GM23338 (cell line): Measurements from ENCODE around the gene PCLO. TPM values are rescaled to one million over a fixed set of nuclear protein-coding genes. Genes with fewer than 3 reads are reported as not detected.

Source experiments
- ATAC-seq: fragments of 200-7000 bp; cut with Tn5 transposase; 3 replicates; pipeline ENCODE4 v1.9.1; 2020
- DNase-seq: peaks from one replicate; pipeline ENCODE4 v3.0.0-alpha.2; 2015; ENCODE audit warnings: low spot score
- H2AFZ ChIP-seq: fragments of 200-600 bp; sonication (generic); 2 replicates; pipeline ENCODE4 v1.8.0; 2016; ENCODE audit warnings: antibody characterized with exemption, mild to moderate bottlenecking, moderate library complexity
- H3F3A ChIP-seq: fragments of 200-600 bp; sonication (generic); replicated peaks from 2 replicates; pipeline ENCODE4 v1.8.0; 2017; ENCODE audit warnings: antibody characterized with exemption, mixed run types, low read depth
- H3K27ac ChIP-seq: fragments of 200-600 bp; sonication (generic); 2 replicates; pipeline ENCODE4 v1.6.1; 2016; ENCODE audit warnings: low read depth
- H3K27me3 ChIP-seq: fragments of 200-600 bp; sonication (generic); 2 replicates; pipeline ENCODE4 v1.8.0; 2016; ENCODE audit warnings: mild to moderate bottlenecking, mixed run types, moderate library complexity; ENCODE audit not compliant: insufficient read depth
- H3K36me3 ChIP-seq: fragments of 200-600 bp; sonication (generic); 2 replicates; pipeline ENCODE4 v1.8.0; 2016; ENCODE audit warnings: mild to moderate bottlenecking; ENCODE audit not compliant: insufficient read depth
- H3K4me1 ChIP-seq: fragments of 200-600 bp; sonication (generic); 2 replicates; pipeline ENCODE4 v1.8.0; 2016; ENCODE audit warnings: mild to moderate bottlenecking, moderate library complexity; ENCODE audit not compliant: insufficient read depth
- H3K4me2 ChIP-seq: fragments of 200-600 bp; sonication (generic); 2 replicates; pipeline ENCODE4 v1.7.1; 2017; ENCODE audit warnings: mixed run types
- H3K4me3 ChIP-seq: fragments of 200-600 bp; sonication (generic); 2 replicates; pipeline ENCODE4 v1.6.1; 2016; ENCODE audit warnings: mixed run types
- H3K79me2 ChIP-seq: fragments of 200-600 bp; sonication (generic); replicated peaks from 2 replicates; pipeline ENCODE4 v1.8.0; 2017; ENCODE audit warnings: mild to moderate bottlenecking; ENCODE audit not compliant: insufficient read depth
- H3K9me2 ChIP-seq: fragments of 200-600 bp; sonication (generic); 2 replicates; pipeline ENCODE4 v1.8.0; 2017; ENCODE audit not compliant: insufficient read depth
- H4K20me1 ChIP-seq: fragments of 200-600 bp; sonication (generic); replicated peaks from 2 replicates; pipeline ENCODE4 v1.8.0; 2017; ENCODE audit warnings: mild to moderate bottlenecking; ENCODE audit not compliant: insufficient read depth
- H3K27ac Mint-ChIP-seq: 2 replicates; pipeline ENCODE4 v1.8.0; 2020; ENCODE audit warnings: inconsistent platforms, mild to moderate bottlenecking, moderate library complexity, mixed read lengths
- H3K27me3 Mint-ChIP-seq: 3 replicates; pipeline ENCODE4 v1.8.0; 2022; ENCODE audit warnings: low read depth, mild to moderate bottlenecking, moderate library complexity, mixed read lengths, inconsistent platforms; ENCODE audit not compliant: insufficient read depth, poor library complexity
- H3K36me3 Mint-ChIP-seq: 3 replicates; pipeline ENCODE4 v1.8.0; 2021; ENCODE audit warnings: low read depth, mild to moderate bottlenecking, inconsistent platforms, moderate library complexity, mixed read lengths
- H3K4me1 Mint-ChIP-seq: 3 replicates; pipeline ENCODE4 v1.8.0; 2020; ENCODE audit warnings: mild to moderate bottlenecking, inconsistent platforms, mixed read lengths
- H3K4me3 Mint-ChIP-seq: 3 replicates; pipeline ENCODE4 v1.8.0; 2021; ENCODE audit warnings: moderate library complexity, mild to moderate bottlenecking, inconsistent platforms, mixed read lengths
- H3K9me3 Mint-ChIP-seq: 3 replicates; pipeline ENCODE4 v1.8.0; 2020; ENCODE audit warnings: moderate library complexity, mild to moderate bottlenecking, inconsistent platforms, mixed read lengths
- CREB1 ChIP-seq: fragments of 250-450 bp; sonication (Bioruptor Pico); IDR thresholded peaks from 2 replicates; pipeline ENCODE4 v1.5.0; 2020; ENCODE audit warnings: low read depth, mild to moderate bottlenecking, moderate library complexity
- CTCF ChIP-seq, 2 experiments: fragments of 200-600 bp in 1 of 2; sonication (generic) in 1 of 2; conservative IDR thresholded peaks; 2 replicates each; pipeline versions ENCODE4 v1.5.1 to v1.6.1; 2016 to 2017; ENCODE audit warnings: antibody characterized with exemption in 2 of 2, low read depth in 2 of 2, mild to moderate bottlenecking in 2 of 2, moderate library complexity in 1 of 2
- ETS1 ChIP-seq: IDR thresholded peaks from 2 replicates; pipeline ENCODE4 v1.6.1; 2016; ENCODE audit warnings: antibody characterized with exemption
- EZH2phosphoT487 ChIP-seq: fragments of 200-600 bp; sonication (generic); IDR thresholded peaks from one replicate; pipeline ENCODE4 v1.8.1; 2018; ENCODE audit warnings: antibody characterized with exemption; ENCODE audit not compliant: unreplicated experiment
- NANOG ChIP-seq: IDR thresholded peaks from 2 replicates; pipeline ENCODE4 v1.6.1; 2016; ENCODE audit warnings: antibody characterized with exemption, borderline replicate concordance
- POLR2AphosphoS5 ChIP-seq: IDR thresholded peaks from 2 replicates; pipeline ENCODE4 v1.6.1; 2016; ENCODE audit warnings: antibody characterized with exemption, low read depth
- REST ChIP-seq: IDR thresholded peaks from one replicate; pipeline ENCODE4 v1.6.1; 2018; ENCODE audit warnings: antibody characterized with exemption; ENCODE audit not compliant: unreplicated experiment
- STAT1 ChIP-seq: IDR thresholded peaks from one replicate; pipeline ENCODE4 v1.6.1; 2016; ENCODE audit warnings: antibody characterized with exemption; ENCODE audit not compliant: unreplicated experiment
- ZNF114 ChIP-seq: fragments of 250-450 bp; sonication (Bioruptor Pico); IDR thresholded peaks from 2 replicates; pipeline ENCODE4 v1.5.0; 2020; ENCODE audit warnings: mild to moderate bottlenecking, moderate library complexity
- ZNF331 ChIP-seq: fragments of 250-450 bp; sonication (Bioruptor Pico); IDR thresholded peaks from 2 replicates; pipeline ENCODE4 v1.5.0; 2020; ENCODE audit warnings: low read depth, mild to moderate bottlenecking, moderate library complexity
- polyA plus RNA-seq: library from polyadenylated mRNA; unstranded; fragments of >200 nt; fragmentation: Nextera tagmentation; extraction: Ambion mirVana; gene quantifications from 2 replicates; pipeline ENCODE4 v1.2.1, GENCODE V29; 2016
- total RNA-seq: library from RNA; depleted of rRNA; stranded (reverse); fragments of >200 nt; shearing (Covaris generic); gene quantifications from 2 replicates; pipeline ENCODE4 v1.2.3, GENCODE V29; 2014

PCLO gene
- total and polyA plus RNA-seq, 2 experiments from 2014 or later, result 7.4 to 9.1 TPM

GRCh38 chr7:83021032-83021431 lies 141.7 kb downstream of the PCLO start:
- Mint-ChIP-seq H3K36me3 (peaks cover 9% of the 10 kb centered on the region; the same call in 2 of the 3 replicates), H3K27ac (no peak overlapping the region), H3K4me1 (peaks cover 10% of the 10 kb centered on the region; the same call in 2 of the 3 replicates), H3K9me3 (no peaks in the 10 kb centered on the region; the same call in 2 of the 3 replicates), H3K27me3 (no peaks in the 10 kb centered on the region), H3K4me3 (no peak overlapping the region)
- Histone ChIP-seq H3K9me2 (no peaks in the 10 kb centered on the region), H3K79me2 (no peaks in the 10 kb centered on the region), H3K36me3 (no peaks in the 10 kb centered on the region), H3K4me1 (no peaks in the 10 kb centered on the region), H3K4me3 (no peak overlapping the region), H3F3A (no peaks in the 10 kb centered on the region), H3K27me3 (no peaks in the 10 kb centered on the region), H2AFZ (no peak overlapping the region), H3K27ac (no peak overlapping the region), H3K4me2 (no peak overlapping the region), H4K20me1 (no peaks in the 10 kb centered on the region)
- TF ChIP-seq CREB1 (CRISPR knock-in tag), result no peak
- TF ChIP-seq POLR2AphosphoS5, result no peak
- TF ChIP-seq ZNF331, result no peak
- TF ChIP-seq ZNF114 (CRISPR knock-in tag), result no peak
- DNase-seq, result no peak
- ATAC-seq, result no peak

- H2AFZ ChIP-seq, result no peak overlapping the region
- Mint-ChIP-seq H3K4me3 (no peak overlapping the region), H3K9me3 (no peaks in the 10 kb centered on the region; the same call in 2 of the 3 replicates), H3K4me1 (peaks cover 10% of the 10 kb centered on the region; the same call in 2 of the 3 replicates), H3K36me3 (peaks cover 9% of the 10 kb centered on the region; the same call in 2 of the 3 replicates), H3K27me3 (no peaks in the 10 kb centered on the region), H3K27ac (no peak overlapping the region)
- no peaks in the 10 kb centered on the region for H3K27me3 ChIP-seq
- no peak overlapping the region for H3K4me2 ChIP-seq
- no peak overlapping the region for H3K27ac ChIP-seq
- no peaks in the 10 kb centered on the region for H3F3A ChIP-seq
- DNase-seq (no peak), ATAC-seq (no peak)
- no peaks in the 10 kb centered on the region for H3K4me1 ChIP-seq
- H3K9me2 ChIP-seq, result no peaks in the 10 kb centered on the region
- no peaks in the 10 kb centered on the region for H4K20me1 ChIP-seq
- TF ChIP-seq CTCF (conservative IDR thresholded peaks at IDR 0.05; ENCODE audit: low read depth in 2 of 2) (peak in 1 of 2 experiments; percentile 14; a peak in 1 of 4 replicates), NANOG (no peak), EZH2phosphoT487 (no peak), STAT1 (no peak), REST (no peak), ETS1 (no peak)
- H3K36me3 ChIP-seq, result no peaks in the 10 kb centered on the region
- H3K79me2 ChIP-seq, result no peaks in the 10 kb centered on the region
- no peak overlapping the region for H3K4me3 ChIP-seq
Observed at GRCh38 chr7:83020161-83020560, 142.5 kb downstream of the PCLO start.
